Astrocyte (in vitro differentiated cells and primary cell): Measurements from ENCODE around the gene TRIM47. TPM values are rescaled to one million over a fixed set of nuclear protein-coding genes. Genes with fewer than 3 reads are reported as not detected.

ENCODE experiments used
- DNase-seq: peaks from one replicate; pipeline ENCODE4 v3.0.0-alpha.2; 2010; ENCODE audit warnings: low read depth
- FAIRE-seq: peaks from 2 replicates; lab custom pipeline; 2011; peaks lifted over from hg19 to GRCh38; lab: Jason Lieb, UNC
- H2AFZ ChIP-seq: 2 replicates; pipeline ENCODE4 v1.6.0; 2012; ENCODE audit warnings: low read depth, low read length, inconsistent platforms
- H3K27ac ChIP-seq: 2 replicates; pipeline ENCODE4 v1.5.1; 2011; ENCODE audit warnings: low read depth, low read length, inconsistent platforms
- H3K27me3 ChIP-seq: 2 replicates; pipeline ENCODE4 v1.6.0; 2011; ENCODE audit warnings: low read length, inconsistent platforms; ENCODE audit not compliant: insufficient read depth
- H3K36me3 ChIP-seq: 2 replicates; pipeline ENCODE4 v1.5.1; 2011; ENCODE audit warnings: low read length, inconsistent platforms; ENCODE audit not compliant: insufficient read depth
- H3K4me1 ChIP-seq: 2 replicates; pipeline ENCODE4 v1.5.1; 2011; ENCODE audit warnings: low read length, inconsistent platforms; ENCODE audit not compliant: insufficient read depth
- H3K4me2 ChIP-seq: 2 replicates; pipeline ENCODE4 v1.6.0; 2012; ENCODE audit warnings: low read length, inconsistent platforms
- H3K4me3 ChIP-seq: 2 replicates; pipeline ENCODE4 v1.5.1; 2011; ENCODE audit warnings: low read depth, mild to moderate bottlenecking, low read length, inconsistent platforms; ENCODE audit not compliant: insufficient read depth
- H3K79me2 ChIP-seq: 2 replicates; pipeline ENCODE4 v1.6.0; 2012; ENCODE audit warnings: mild to moderate bottlenecking, low read length, inconsistent platforms; ENCODE audit not compliant: insufficient read depth
- H3K9ac ChIP-seq: 2 replicates; pipeline ENCODE4 v1.6.0; 2012; ENCODE audit warnings: mild to moderate bottlenecking, low read length, inconsistent platforms
- H3K9me3 ChIP-seq: 2 replicates; pipeline ENCODE4 v1.5.1; 2012; ENCODE audit warnings: low read depth, mild to moderate bottlenecking, low read length, inconsistent platforms; ENCODE audit not compliant: insufficient read depth
- H4K20me1 ChIP-seq: 2 replicates; pipeline ENCODE4 v1.6.0; 2012; ENCODE audit warnings: low read length, inconsistent platforms; ENCODE audit not compliant: insufficient read depth
- H3K27ac Mint-ChIP-seq: one replicate; pipeline ENCODE4 v1.8.0; 2021; ENCODE audit warnings: mild to moderate bottlenecking, mixed read lengths; ENCODE audit not compliant: unreplicated experiment
- H3K27me3 Mint-ChIP-seq: one replicate; pipeline ENCODE4 v1.8.0; 2021; ENCODE audit warnings: low read depth, mixed read lengths; ENCODE audit not compliant: unreplicated experiment
- H3K36me3 Mint-ChIP-seq: one replicate; pipeline ENCODE4 v1.8.0; 2021; ENCODE audit warnings: low read depth, mixed read lengths; ENCODE audit not compliant: unreplicated experiment
- H3K4me1 Mint-ChIP-seq: one replicate; pipeline ENCODE4 v1.8.0; 2021; ENCODE audit warnings: low read depth, mixed read lengths; ENCODE audit not compliant: unreplicated experiment
- H3K4me3 Mint-ChIP-seq: one replicate; pipeline ENCODE4 v1.8.0; 2021; ENCODE audit warnings: mild to moderate bottlenecking, moderate library complexity, mixed read lengths; ENCODE audit not compliant: unreplicated experiment
- H3K9me3 Mint-ChIP-seq: one replicate; pipeline ENCODE4 v1.8.0; 2021; ENCODE audit warnings: mild to moderate bottlenecking, mixed read lengths; ENCODE audit not compliant: unreplicated experiment
- CTCF ChIP-seq: IDR thresholded peaks from 2 replicates; pipeline ENCODE4 v1.5.1; 2011; ENCODE audit warnings: low read depth, mild to moderate bottlenecking, inconsistent platforms, low read length, moderate library complexity; ENCODE audit not compliant: insufficient read depth
- EZH2 ChIP-seq: IDR thresholded peaks from 2 replicates; pipeline ENCODE4 v1.6.1; 2012; ENCODE audit warnings: mild to moderate bottlenecking, low read length, inconsistent platforms; ENCODE audit not compliant: insufficient read depth
- total RNA-seq: library from RNA; stranded (reverse); gene quantifications from 2 replicates; pipeline ENCODE4 v1.2.1, GENCODE V29; 2021

The TRIM47 gene
- total RNA-seq, 1 donor from 2014 or later, result 5.9 TPM

GRCh38 chr17:75926456-75926855, 48.1 kb upstream of the TRIM47 start:
- H3K4me3 ChIP-seq, result no peak overlapping the region
- no peak overlapping the region for H3K27ac ChIP-seq
- no peaks in the 10 kb centered on the region for H4K20me1 ChIP-seq
- DNase-seq (no peak), FAIRE-seq (no peak)
- H3K36me3 Mint-ChIP-seq, result peaks cover 9% of the 10 kb centered on the region
- H3K4me2 ChIP-seq, result no peak overlapping the region
- no peak overlapping the region for H3K27ac Mint-ChIP-seq
- no peak overlapping the region for H2AFZ ChIP-seq
- peaks cover 5% of the 10 kb centered on the region for H3K27me3 Mint-ChIP-seq
- no peaks in the 10 kb centered on the region for H3K27me3 ChIP-seq
- no peaks in the 10 kb centered on the region for H3K79me2 ChIP-seq
- H3K4me1 Mint-ChIP-seq, result no peaks in the 10 kb centered on the region
- H3K9ac ChIP-seq, result no peak overlapping the region
- TF ChIP-seq EZH2 (no peak), CTCF (no peak)
- no peaks in the 10 kb centered on the region for H3K4me1 ChIP-seq
- H3K9me3 ChIP-seq, result no peaks in the 10 kb centered on the region
- H3K36me3 ChIP-seq, result peaks cover 2% of the 10 kb centered on the region
- no peak overlapping the region for H3K4me3 Mint-ChIP-seq
- H3K9me3 Mint-ChIP-seq, result no peaks in the 10 kb centered on the region

GRCh38 chr17:75925912-75926311, 47.5 kb upstream of the TRIM47 start:
- Histone ChIP-seq H3K9me3 (no peaks in the 10 kb centered on the region), H3K27me3 (no peaks in the 10 kb centered on the region), H3K27ac (no peak overlapping the region), H3K4me2 (no peak overlapping the region), H3K4me1 (no peaks in the 10 kb centered on the region), H4K20me1 (no peaks in the 10 kb centered on the region), H3K9ac (no peak overlapping the region), H3K4me3 (no peak overlapping the region), H3K36me3 (peaks cover 2% of the 10 kb centered on the region), H2AFZ (no peak overlapping the region), H3K79me2 (no peaks in the 10 kb centered on the region)
- DNase-seq (no peak), FAIRE-seq (no peak)
- no peaks in the 10 kb centered on the region for H3K9me3 Mint-ChIP-seq
- TF ChIP-seq CTCF (no peak), EZH2 (no peak)
- H3K4me1 Mint-ChIP-seq, result no peaks in the 10 kb centered on the region
- no peak overlapping the region for H3K4me3 Mint-ChIP-seq
- H3K27ac Mint-ChIP-seq, result no peak overlapping the region
- peaks cover 9% of the 10 kb centered on the region for H3K36me3 Mint-ChIP-seq
- H3K27me3 Mint-ChIP-seq, result peaks cover 5% of the 10 kb centered on the region

GRCh38 chr17:75925103-75925502, 46.7 kb upstream of the TRIM47 start:
- H3K4me1 ChIP-seq, result no peaks in the 10 kb centered on the region
- no peak overlapping the region for H3K27ac Mint-ChIP-seq
- H3K79me2 ChIP-seq, result no peaks in the 10 kb centered on the region
- H3K9ac ChIP-seq, result no peak overlapping the region
- H3K4me1 Mint-ChIP-seq, result no peaks in the 10 kb centered on the region
- H2AFZ ChIP-seq, result no peak overlapping the region
- H3K27me3 ChIP-seq, result no peaks in the 10 kb centered on the region
- peaks cover 2% of the 10 kb centered on the region for H3K36me3 ChIP-seq
- H3K9me3 ChIP-seq, result no peaks in the 10 kb centered on the region
- H3K36me3 Mint-ChIP-seq, result peaks cover 9% of the 10 kb centered on the region
- H3K4me3 Mint-ChIP-seq, result no peak overlapping the region
- FAIRE-seq (no peak), DNase-seq (no peak)
- peaks cover 5% of the 10 kb centered on the region for H3K27me3 Mint-ChIP-seq
- H3K4me2 ChIP-seq, result no peak overlapping the region
- no peaks in the 10 kb centered on the region for H3K9me3 Mint-ChIP-seq
- H4K20me1 ChIP-seq, result no peaks in the 10 kb centered on the region
- H3K27ac ChIP-seq, result no peak overlapping the region
- H3K4me3 ChIP-seq, result no peak overlapping the region
- TF ChIP-seq EZH2 (no peak), CTCF (no peak)
